NOMO-1 treated with DMSO at 0.1 percent for 48 hours (cell line): ENCODE data around the gene ZNF627.
"Not testable (repeated sequence)": the region's sequence is repeated elsewhere in the genome, so short reads cannot be mapped to it uniquely, and the experiment has no call there.

Source experiments
- DNase-seq: peaks from one replicate; lab custom pipeline; 2025; ENCODE audit not compliant: unreplicated experiment; lab: John Stamatoyannopoulos, UW

Gene ZNF627

GRCh38 chr19:11622401-11622800 is 25.1 kb downstream of the ZNF627 start:
- not testable (repeated sequence) for DNase-seq

GRCh38 chr19:11624069-11624463 is 26.8 kb downstream of the ZNF627 start:
- no peak for DNase-seq

GRCh38 chr19:11626252-11626651 is 29.0 kb downstream of the ZNF627 start:
- peak; percentile 53 for DNase-seq

GRCh38 chr19:11633223-11633622 is 35.9 kb downstream of the ZNF627 start:
- no peak for DNase-seq

- DNase-seq: not testable (repeated sequence)
Observed at GRCh38 chr19:11634018-11634662, 36.9 kb downstream of the ZNF627 start.

GRCh38 chr19:11639245-11639601 is 41.9 kb downstream of the ZNF627 start:
- no peak for DNase-seq

- no peak for DNase-seq
Observed at GRCh38 chr19:11639602-11640471, 42.6 kb downstream of the ZNF627 start.

GRCh38 chr19:11641244-11641643 is 44.0 kb downstream of the ZNF627 start:
- DNase-seq: no peak

GRCh38 chr19:11642902-11643301 is 45.6 kb downstream of the ZNF627 start:
- DNase-seq: no peak

GRCh38 chr19:11649941-11650340 is 52.7 kb downstream of the ZNF627 start:
- no peak for DNase-seq

- DNase-seq: no peak
Observed at GRCh38 chr19:11651062-11651461, 53.8 kb downstream of the ZNF627 start.

GRCh38 chr19:11652056-11652455 is 54.8 kb downstream of the ZNF627 start:
- no peak for DNase-seq

GRCh38 chr19:11652492-11652891 is 55.2 kb downstream of the ZNF627 start:
- DNase-seq: no peak

- DNase-seq: no peak
Observed at GRCh38 chr19:11656535-11656934, 59.3 kb downstream of the ZNF627 start.

GRCh38 chr19:11657307-11657706 is 60.0 kb downstream of the ZNF627 start:
- DNase-seq: no peak

GRCh38 chr19:11658970-11659369 is 61.7 kb downstream of the ZNF627 start:
- no peak for DNase-seq

- DNase-seq: peak; percentile 24
Observed at GRCh38 chr19:11659612-11660011, 62.3 kb downstream of the ZNF627 start.

- DNase-seq: no peak
Observed at GRCh38 chr19:11662278-11662677, 65.0 kb downstream of the ZNF627 start.

- DNase-seq: no peak
Observed at GRCh38 chr19:11663181-11663591, 65.9 kb downstream of the ZNF627 start.
